Heart left ventricle (tissue), 16 donors: ENCODE results near the gene PPA2. TPM values are rescaled to one million over a fixed set of nuclear protein-coding genes. Genes with fewer than 3 reads are reported as not detected.

ENCODE experiments used
- ATAC-seq, 4 donors: fragments of 200-7000 bp; cut with Tn5 transposase; one replicate each; pipeline ENCODE4 v1.9.1; 2020 to 2022; ENCODE audit warnings: moderate library complexity in 4 of 4, mild to moderate bottlenecking in 3 of 4, moderate number of reproducible peaks in 1 of 4
- DNase-seq, 5 donors: peaks; one replicate each; pipeline ENCODE4 v3.0.0-alpha.2; 2020
- H3K27ac ChIP-seq, 12 donors: fragments of 200-600 bp; sonication (generic) in 4 of 12; one replicate each; pipeline versions ENCODE4 v1.5.0 to v1.8.0; 2016 to 2022; ENCODE audit warnings: mild to moderate bottlenecking in 2 of 12
- H3K27me3 ChIP-seq, 9 donors: fragments of 200-600 bp; sonication (generic) in 2 of 9; one replicate each; pipeline versions ENCODE4 v1.5.1 to v1.8.0; 2016 to 2022; ENCODE audit warnings: mild to moderate bottlenecking in 3 of 9
- H3K36me3 ChIP-seq, 9 donors: fragments of 200-600 bp; sonication (generic) in 2 of 9; one replicate each; pipeline versions ENCODE4 v1.5.0 to v1.8.0; 2018 to 2022; ENCODE audit warnings: mild to moderate bottlenecking in 2 of 9
- H3K4me1 ChIP-seq, 12 donors: fragments of 200-600 bp; sonication (generic) in 4 of 12; one replicate each; pipeline versions ENCODE4 v1.5.0 to v1.8.0; 2016 to 2022; ENCODE audit warnings: mild to moderate bottlenecking in 3 of 12
- H3K4me3 ChIP-seq, 12 donors: fragments of 200-600 bp; sonication (generic) in 4 of 12; one replicate each; pipeline versions ENCODE4 v1.5.0 to v1.8.0; 2017 to 2022; ENCODE audit warnings: mild to moderate bottlenecking in 9 of 12, moderate library complexity in 4 of 12
- H3K9me3 ChIP-seq, 12 donors: fragments of 200-600 bp; sonication (generic) in 4 of 12; one replicate each; pipeline versions ENCODE4 v1.5.0 to v1.8.0; 2016 to 2022; ENCODE audit warnings: mild to moderate bottlenecking in 1 of 12
- POLR2A ChIP-seq, 2 donors: fragments of 450-650 bp; IDR thresholded peaks; one replicate each; pipeline ENCODE4 v1.6.1; 2017; ENCODE audit warnings: antibody characterized with exemption in 2 of 2, mild to moderate bottlenecking in 2 of 2, moderate library complexity in 2 of 2
- WGBS, 4 donors: extraction: QIAGEN DNeasy Blood & Tissue Kit in 2 of 4; methylation state at CpG; one replicate each; pipeline versions ENCODE4 v1.1.5 to v1.1.7; 2013 to 2018; 5-methylcytosine and 5-hydroxymethylcytosine counted together
- intact Hi-C, 10 donors: fragments of 100-400 bp; cut with DNase I; formaldehyde crosslinking; loops; one replicate each; pipeline versions ENCODE4 v1.11.1 to v1.14.2; 2022
- polyA plus RNA-seq, 2 donors: library from polyadenylated mRNA; stranded (reverse); fragments of 200-250 nt; gene quantifications; one replicate each; pipeline ENCODE4 v1.2.3, GENCODE V29; 2013
- total RNA-seq, 9 donors: library from RNA; depleted of rRNA in 2 of 9; stranded (reverse); fragments of >200 nt in 2 of 9; fragmentation: NEBNext Ultra II Directional in 3 of 9; extraction: Animal tissue kit (Norgen Biotek cat#: 25700) in 3 of 9; gene quantifications; one replicate each; pipeline versions ENCODE4 v1.1.0 to v1.2.4, GENCODE V29; 2016 to 2023
- TF ChIP-seq, protein P1 (sequence below), 12 donors: fragments of 200-600 bp; sonication (generic) in 4 of 12; IDR thresholded peaks; one replicate each; pipeline versions ENCODE4 v1.5.0 to v1.8.0; 2018 to 2022; ENCODE audit warnings: antibody characterized with exemption in 12 of 12, mild to moderate bottlenecking in 5 of 12
- donor health status: ischemic (EF 13 %, LVEDD 7.1; RV severe dilation, severe dysfunction).
- donor health status: healthy with polysubstance abuse.
- donor health status: DM: no; HTN: yes; CAD: no.
- donor health status: DM: no; HTN: no; CAD: no.
- donor health status: ischemic (EF 25% LVEDD 6.9; RV normal size, moderate dysfunction).
- donor health status: ischemic (EF 25% LVEDD 5.7; RV mildly dilated, moderate dysfunction).
- donor health status: healthy.
- donor health status: DM: yes; HTN: yes; CAD: no.
- donor health status: ischemic (EF 35%, LVEDD 5.7; RV mildly dilated, moderate dysfunction).
- donor health status: nonischemic (EF 11% LVEDD 7.7; RV severe dilation, severe dysfunction).
- donor health status: DM: yes; HTN: yes; CAD: no.
- donor health status: PGD.
- donor health status: ischemic (EF 29% LVEDD 5.4; RV normal size, mild dysfunction).
- donor health status: nonischemic (EF 23%, LVEDD 6.1; RV moderate dilation, normal function).

The PPA2 gene
- total and polyA plus RNA-seq, 11 donors = 64.1 to 178 (median 87.6) TPM

- intact Hi-C loops = loop anchor here in 8 of 10 donors (2.0 to 10.0 kb wide), 10 partner anchors 199 to 982 kb away; partner anchors contain the start of genes CXXC4 (in 2 of the 8) and TET2 (in 1 of the 8)
Observed at GRCh38 chr4:105474099-105474518, 247 bp upstream of the PPA2 start.

GRCh38 chr4:105472871-105473323 lies 965 bp downstream of the PPA2 start:
- intact Hi-C loops = loop anchor here in 7 of 10 donors (2.0 to 10.0 kb wide), 10 partner anchors 198 to 981 kb away; partner anchors contain the start of genes TET2 (in 3 of the 7) and CXXC4 (in 2 of the 7)
- Histone ChIP-seq H3K4me3 (peak overlapping the region; percentile 70 to 98 (median 94)), H3K9me3 (no peaks in the 10 kb centered on the region), H3K27ac (peak overlapping the region; percentile 97 to 100 (median 99)), H3K27me3 (no peaks in the 10 kb centered on the region), H3K4me1 (peaks cover 0 to 51% (median 35%) of the 10 kb centered on the region in 12 donors), H3K36me3 (no peaks in the 10 kb centered on the region)
- no peak for DNase-seq
- TF ChIP-seq POLR2A (IDR thresholded peaks at IDR 0.05) = no peak
- TF ChIP-seq, protein P1, sequence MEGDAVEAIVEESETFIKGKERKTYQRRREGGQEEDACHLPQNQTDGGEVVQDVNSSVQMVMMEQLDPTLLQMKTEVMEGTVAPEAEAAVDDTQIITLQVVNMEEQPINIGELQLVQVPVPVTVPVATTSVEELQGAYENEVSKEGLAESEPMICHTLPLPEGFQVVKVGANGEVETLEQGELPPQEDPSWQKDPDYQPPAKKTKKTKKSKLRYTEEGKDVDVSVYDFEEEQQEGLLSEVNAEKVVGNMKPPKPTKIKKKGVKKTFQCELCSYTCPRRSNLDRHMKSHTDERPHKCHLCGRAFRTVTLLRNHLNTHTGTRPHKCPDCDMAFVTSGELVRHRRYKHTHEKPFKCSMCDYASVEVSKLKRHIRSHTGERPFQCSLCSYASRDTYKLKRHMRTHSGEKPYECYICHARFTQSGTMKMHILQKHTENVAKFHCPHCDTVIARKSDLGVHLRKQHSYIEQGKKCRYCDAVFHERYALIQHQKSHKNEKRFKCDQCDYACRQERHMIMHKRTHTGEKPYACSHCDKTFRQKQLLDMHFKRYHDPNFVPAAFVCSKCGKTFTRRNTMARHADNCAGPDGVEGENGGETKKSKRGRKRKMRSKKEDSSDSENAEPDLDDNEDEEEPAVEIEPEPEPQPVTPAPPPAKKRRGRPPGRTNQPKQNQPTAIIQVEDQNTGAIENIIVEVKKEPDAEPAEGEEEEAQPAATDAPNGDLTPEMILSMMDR (IDR thresholded peaks at IDR 0.05) = no peak
- WGBS, 4 donors = 3 to 5% (median 4%) methylated on average over 18 to 19 of the region's 19 CpGs
- ATAC-seq = peak; percentile 6 to 30 (median 12)

More at GRCh38 chr4:105474099-105474518, 247 bp upstream of the PPA2 start:
- DNase-seq (peak; percentile 87 to 94 (median 90)), ATAC-seq (peak in 2 of 4 donors; percentile 0 to 90)
- H3K27me3 ChIP-seq = no peaks in the 10 kb centered on the region
- peaks cover 0 to 44% (median 28%) of the 10 kb centered on the region in 12 donors for H3K4me1 ChIP-seq
- 7 to 20% (median 9%) methylated on average over 12 to 23 of the region's 23 CpGs for WGBS, 4 donors
- peak overlapping the region; percentile 70 to 98 (median 94) for H3K4me3 ChIP-seq
- H3K36me3 ChIP-seq = no peaks in the 10 kb centered on the region
- no peak for TF ChIP-seq POLR2A (IDR thresholded peaks at IDR 0.05)
- TF ChIP-seq, protein P1 (IDR thresholded peaks at IDR 0.05) = peak in 11 of 12 donors; percentile 83 to 98 (median 93)
- no peaks in the 10 kb centered on the region for H3K9me3 ChIP-seq
- peak overlapping the region; percentile 97 to 100 (median 99) for H3K27ac ChIP-seq

DNA sequence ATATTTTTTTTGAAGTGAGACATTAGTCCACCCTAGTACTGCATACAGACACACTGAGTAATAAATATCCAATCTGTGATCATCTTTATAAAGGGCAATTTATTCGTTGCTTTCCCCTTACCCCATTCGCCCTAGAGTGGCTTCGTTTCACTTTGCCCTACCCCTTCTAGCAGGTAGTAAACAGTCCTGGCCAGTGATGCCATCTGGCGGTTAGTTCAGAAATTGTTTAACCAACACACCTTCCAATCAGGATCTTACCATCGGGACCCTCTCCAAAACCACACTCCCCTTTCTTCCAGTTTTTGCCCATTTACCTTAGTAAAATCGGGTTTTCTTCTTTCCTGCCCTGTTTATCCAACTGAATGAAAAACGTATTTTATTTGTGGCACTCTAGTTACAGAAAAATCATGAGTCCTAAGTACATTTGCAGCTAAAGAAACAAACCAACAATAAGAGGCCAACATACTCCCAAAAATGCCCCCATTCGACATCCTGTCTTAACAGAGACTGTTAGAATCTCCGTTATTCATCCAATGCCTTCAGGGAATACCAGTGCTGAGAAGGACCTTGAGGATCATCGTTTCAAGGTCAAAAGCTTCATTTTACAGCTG lies 2.2 kb downstream of the PPA2 start:
- Histone ChIP-seq H3K36me3 (peaks cover 0 to 8% (median 0%) of the 10 kb centered on the region in 9 donors), H3K4me1 (peaks cover 0 to 51% (median 35%) of the 10 kb centered on the region in 12 donors), H3K27ac (peak overlapping the region in 11 of 12 donors; percentile 11 to 100 (median 99)), H3K4me3 (peak overlapping the region in 10 of 12 donors; percentile 70 to 98 (median 92)), H3K27me3 (no peaks in the 10 kb centered on the region), H3K9me3 (no peaks in the 10 kb centered on the region)
- ATAC-seq = peak; percentile 41 to 63 (median 45)
- DNase-seq = peak in 4 of 5 donors; percentile 53 to 72 (median 66)
- WGBS, 4 donors = 6 to 8% (median 6%) methylated on average over 10 of the region's 10 CpGs
- intact Hi-C loops = loop anchor here in 8 of 10 donors (1.0 to 10.0 kb wide), 12 partner anchors 197 to 979 kb away; partner anchors contain the start of genes TET2 (in 3 of the 8) and CXXC4 (in 2 of the 8)
- TF ChIP-seq, protein P1 (IDR thresholded peaks at IDR 0.05) = peak; percentile 61 to 82 (median 74)
- no peak for TF ChIP-seq POLR2A (IDR thresholded peaks at IDR 0.05)

- peaks cover 0 to 11% (median 4%) of the 10 kb centered on the region in 9 donors for H3K36me3 ChIP-seq
- no peak for ATAC-seq
- no peak overlapping the region for H3K4me3 ChIP-seq
- H3K4me1 ChIP-seq = peaks cover 0 to 51% (median 35%) of the 10 kb centered on the region in 12 donors
- intact Hi-C loops = loop anchor here in 8 of 10 donors (1.0 to 10.0 kb wide), 11 partner anchors 196 to 978 kb away; partner anchors contain the start of gene CXXC4 (in 2 of the 8)
- H3K9me3 ChIP-seq = no peaks in the 10 kb centered on the region
- WGBS, 4 donors = 86 to 88% (median 87%) methylated on average over 6 of the region's 6 CpGs
- DNase-seq = no peak
- TF ChIP-seq POLR2A (IDR thresholded peaks at IDR 0.05) = no peak
- TF ChIP-seq, protein P1 (IDR thresholded peaks at IDR 0.05) = no peak
- H3K27me3 ChIP-seq = no peaks in the 10 kb centered on the region
- H3K27ac ChIP-seq = peak overlapping the region in 1 of 12 donors; percentile 99
Observed at GRCh38 chr4:105470766-105471165, 3.1 kb downstream of the PPA2 start.
